OCI-LY1 (cell line): ENCODE measurements around the gene PDK2.

Experiments used
- CTCF ChIP-seq: fragments of 200-600 bp; sonication (generic), shearing (Covaris generic); IDR thresholded peaks from 2 replicates; pipeline ENCODE4 v1.5.1; 2017; ENCODE audit warnings: mild to moderate bottlenecking, antibody characterized with exemption, low read length, moderate library complexity, mixed read lengths
- EZH2 ChIP-seq: fragments of 200-600 bp; sonication (generic), shearing (Covaris generic); IDR thresholded peaks from 2 replicates; pipeline ENCODE4 v1.8.0; 2017; ENCODE audit warnings: borderline replicate concordance, mixed run types, mild to moderate bottlenecking, antibody characterized with exemption, low read length, moderate library complexity, mixed read lengths

- TF ChIP-seq CTCF (no peak), EZH2 (no peak)
These were observed 23.7 kb downstream of the PDK2 start for GRCh38 chr17:50118828-50119218.
